ENCODE measurements around the gene ACTR3C. TPM values are rescaled to one million over a fixed set of nuclear protein-coding genes. Genes with fewer than 3 reads are reported as not detected.
"Not testable (repeated sequence)": the region's sequence is repeated elsewhere in the genome, so short reads cannot be mapped to it uniquely, and the experiment has no call there.

ACTR3C gene
- polyA plus RNA-seq, 3 donors, result 2.0 to 8.4 (median 3.5) TPM

DNA sequence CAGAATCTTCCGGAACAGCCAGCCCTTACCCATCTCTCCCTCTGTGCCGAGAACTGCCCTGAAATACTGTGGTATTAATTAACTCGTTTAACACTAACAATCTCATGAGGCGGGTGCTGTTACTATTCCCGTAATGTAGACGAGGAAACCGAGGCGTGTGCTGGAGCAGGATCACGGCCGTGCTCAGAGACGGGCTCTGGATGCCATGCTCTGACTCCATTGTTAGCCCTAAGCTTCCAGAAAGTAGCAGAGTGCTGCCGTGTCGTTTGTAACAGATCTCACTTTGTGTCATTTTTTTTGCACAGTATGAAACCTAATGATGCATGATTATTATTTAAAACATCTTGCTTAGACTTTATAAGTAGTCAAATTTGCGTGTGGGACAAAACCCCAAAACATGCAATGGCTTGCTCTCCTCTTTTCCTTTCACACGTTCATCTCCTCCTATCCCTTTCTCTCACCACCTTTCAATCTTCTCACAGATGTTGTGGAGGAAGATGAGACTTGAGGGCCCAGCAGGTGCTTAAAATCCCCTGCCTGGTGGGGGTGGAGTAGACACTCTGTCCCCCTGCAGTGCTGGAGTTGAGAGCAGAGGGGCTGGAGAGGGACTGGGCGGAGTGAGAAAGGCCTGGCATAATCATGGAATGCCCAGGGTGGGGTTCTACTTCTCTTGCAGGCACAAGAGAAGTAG lies 482 bp upstream of the ACTR3C start:
- no peak overlapping the region for H3K27ac ChIP-seq (ENCODE audit: low read depth, low read length)
- 14 to 23% (median 20%) methylated on average over 16 of the region's 16 CpGs for WGBS, 3 donors

- WGBS, 3 donors, result 38 to 78% (median 77%) methylated on average over 4 of the region's 4 CpGs
- H3K27ac ChIP-seq (ENCODE audit: low read depth, low read length), result no peak overlapping the region
Observed at GRCh38 chr7:150322114-150322832, 1.1 kb downstream of the ACTR3C start.

DNA sequence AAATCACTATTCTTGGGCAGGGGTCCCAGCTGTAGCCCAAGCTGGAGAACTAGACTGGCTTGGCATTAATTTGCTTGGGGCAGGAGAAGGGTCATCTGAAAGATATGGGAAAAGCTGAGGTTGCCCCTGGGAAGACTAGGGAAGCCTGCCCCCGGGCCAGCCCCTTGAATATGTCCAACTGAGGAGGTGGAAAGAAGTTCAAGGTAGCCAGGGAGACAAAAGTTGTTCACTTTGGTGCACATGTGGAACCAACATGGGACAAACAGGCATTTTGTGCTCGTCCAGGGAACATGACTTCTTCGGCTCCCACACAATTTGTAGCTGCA lies 1.6 kb downstream of the ACTR3C start:
- H3K27ac ChIP-seq (ENCODE audit: low read depth, low read length), result no peak overlapping the region
- WGBS, 3 donors, result 76 to 98% (median 96%) methylated on average over 3 of the region's 3 CpGs

GRCh38 chr7:150317748-150318444 lies 5.4 kb downstream of the ACTR3C start:
- WGBS, 3 donors, result 55 to 66% (median 59%) methylated on average over 7 of the region's 7 CpGs
- no peak overlapping the region for H3K27ac ChIP-seq (ENCODE audit: low read depth, low read length)

- H3K27ac ChIP-seq (ENCODE audit: low read depth, low read length), result not testable (repeated sequence)
- 75 to 93% (median 84%) methylated on average over 6 of the region's 6 CpGs for WGBS, 3 donors
Observed at GRCh38 chr7:150316987-150317386, 6.4 kb downstream of the ACTR3C start.

DNA sequence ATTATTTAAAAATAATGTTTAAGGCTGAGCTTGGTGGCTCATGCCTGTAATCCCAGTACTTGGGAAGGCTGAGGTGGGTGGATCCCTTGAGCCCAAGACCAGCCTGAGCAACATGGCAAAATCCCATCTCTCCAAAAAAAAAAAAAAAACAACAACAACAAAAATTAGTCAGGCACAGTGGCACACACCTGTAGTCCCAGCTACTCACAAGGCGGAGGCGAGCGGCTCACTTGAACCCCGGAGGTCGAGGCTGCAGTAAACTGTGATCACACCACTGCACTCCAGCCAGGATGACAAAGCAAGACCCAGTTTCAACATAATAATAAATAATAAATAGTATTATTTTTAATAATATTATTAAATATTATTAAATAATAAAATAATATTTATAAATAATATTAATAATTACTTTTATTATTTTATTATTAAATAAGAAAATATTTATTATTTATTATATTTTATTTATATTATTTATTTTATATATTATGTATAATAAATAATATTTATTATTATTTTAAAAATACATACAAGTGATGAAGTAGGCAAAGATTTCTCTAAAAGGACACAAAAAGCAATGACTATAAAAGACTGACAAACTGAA lies 8.6 kb downstream of the ACTR3C start:
- H3K27ac ChIP-seq (ENCODE audit: low read depth, low read length), result no peak overlapping the region
- WGBS, 3 donors, result 84 to 97% (median 88%) methylated on average over 5 of the region's 5 CpGs

DNA sequence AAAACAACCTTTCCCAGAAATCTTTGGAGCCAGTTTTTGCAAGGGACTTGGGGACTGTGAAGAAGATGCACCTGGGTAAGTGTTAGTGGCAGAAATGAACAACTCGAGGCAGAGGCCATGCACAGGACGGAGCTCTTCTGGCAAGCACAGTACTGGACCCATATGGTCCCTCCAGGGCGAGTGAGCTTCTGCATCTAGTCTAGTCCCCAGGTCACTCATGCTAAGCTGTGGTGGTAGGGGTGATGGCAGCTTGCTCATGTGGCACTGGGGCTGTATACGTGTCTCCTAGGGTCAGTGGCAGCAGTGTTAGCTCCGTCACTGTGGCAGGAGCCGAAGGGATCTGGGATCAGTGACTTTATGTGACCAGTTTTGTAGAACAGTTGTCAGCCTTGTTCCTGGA lies 9.5 kb downstream of the ACTR3C start:
- 89 to 94% (median 93%) methylated on average over 6 of the region's 6 CpGs for WGBS, 3 donors
- H3K27ac ChIP-seq (ENCODE audit: low read depth, low read length), result no peak overlapping the region

DNA sequence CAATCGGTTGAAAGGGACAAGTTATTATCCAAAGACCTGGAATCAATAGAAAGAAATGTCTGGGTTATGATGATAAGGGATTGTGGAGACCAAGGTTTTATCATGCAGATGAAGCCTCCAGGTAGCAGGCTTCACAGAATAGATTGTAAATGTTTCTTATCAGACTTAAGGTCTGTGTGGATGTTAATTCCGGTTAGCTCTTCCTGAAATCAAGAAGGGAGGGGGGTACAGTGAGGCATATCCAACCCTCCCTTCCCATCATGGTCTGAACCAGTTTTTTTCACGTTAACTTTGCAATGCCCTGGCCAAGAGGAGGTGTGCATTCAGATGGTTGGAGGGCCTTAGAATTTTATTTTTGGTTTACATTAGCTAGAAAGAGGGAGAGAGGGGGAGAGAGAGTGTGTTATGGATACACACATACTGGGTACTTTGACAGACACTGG lies 10.0 kb downstream of the ACTR3C start:
- WGBS, 3 donors, result 47 to 87% (median 86%) methylated on average over 3 of the region's 3 CpGs
- H3K27ac ChIP-seq (ENCODE audit: low read depth, low read length), result no peak overlapping the region

GRCh38 chr7:150312649-150313366 lies 10.5 kb downstream of the ACTR3C start:
- H3K27ac ChIP-seq (ENCODE audit: low read depth, low read length), result not testable (repeated sequence)
- WGBS, 3 donors, result 82 to 88% (median 88%) methylated on average over 7 of the region's 7 CpGs

- 77 to 85% (median 83%) methylated on average over 5 of the region's 5 CpGs for WGBS, 3 donors
- no peak overlapping the region for H3K27ac ChIP-seq (ENCODE audit: low read depth, low read length)
Observed at GRCh38 chr7:150311711-150312110, 11.6 kb downstream of the ACTR3C start.

GRCh38 chr7:150311146-150311545 lies 12.2 kb downstream of the ACTR3C start:
- WGBS, 3 donors, result 82 to 96% (median 91%) methylated on average over 4 of the region's 4 CpGs

DNA sequence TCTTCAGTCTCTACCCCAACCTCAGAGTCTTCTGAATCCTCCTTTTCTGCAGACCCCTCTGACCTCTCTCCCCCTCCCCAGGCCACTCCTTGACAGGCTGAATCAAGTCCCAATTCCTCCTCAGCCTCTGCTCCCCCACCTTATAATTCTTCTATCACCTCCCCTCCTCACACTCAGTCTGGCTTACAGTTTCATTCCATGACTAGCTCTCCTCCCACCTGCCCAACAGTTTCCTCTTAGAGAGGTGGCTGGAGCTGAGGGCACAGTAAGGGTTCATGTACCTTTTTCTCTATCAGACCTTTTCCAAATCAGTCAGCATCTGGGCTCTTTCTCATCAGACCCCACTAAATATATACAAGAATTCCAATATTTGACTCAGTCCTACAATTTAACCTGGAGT lies 14.8 kb downstream of the ACTR3C start:
- no peak overlapping the region for H3K27ac ChIP-seq (ENCODE audit: low read depth, low read length)

More at GRCh38 chr7:150311146-150311545, 12.2 kb downstream of the ACTR3C start:
- no peak overlapping the region for H3K27ac ChIP-seq (ENCODE audit: low read depth, low read length)

DNA sequence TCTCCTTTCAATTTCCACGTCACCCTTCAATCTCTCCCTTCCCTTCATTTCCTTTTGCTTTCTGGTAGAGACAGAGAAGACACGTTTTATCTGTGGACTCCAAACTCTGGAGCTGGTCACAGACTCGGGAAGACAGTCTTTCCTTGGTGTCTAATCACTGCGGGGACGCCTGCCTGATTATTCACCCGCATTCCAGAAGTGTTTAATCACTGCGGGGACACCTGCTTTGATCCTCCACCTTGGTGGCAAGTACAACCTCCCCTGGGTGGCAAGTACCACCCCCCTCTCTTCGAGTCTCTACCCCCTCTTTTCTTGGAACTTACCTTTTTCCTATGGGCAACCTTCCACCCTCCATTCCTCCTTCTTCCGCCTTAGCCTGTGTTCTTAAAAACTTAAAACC lies 15.4 kb downstream of the ACTR3C start:
- no peak overlapping the region for H3K27ac ChIP-seq (ENCODE audit: low read depth, low read length)
- WGBS, 3 donors, result 81 to 90% (median 86%) methylated on average over 9 of the region's 9 CpGs

DNA sequence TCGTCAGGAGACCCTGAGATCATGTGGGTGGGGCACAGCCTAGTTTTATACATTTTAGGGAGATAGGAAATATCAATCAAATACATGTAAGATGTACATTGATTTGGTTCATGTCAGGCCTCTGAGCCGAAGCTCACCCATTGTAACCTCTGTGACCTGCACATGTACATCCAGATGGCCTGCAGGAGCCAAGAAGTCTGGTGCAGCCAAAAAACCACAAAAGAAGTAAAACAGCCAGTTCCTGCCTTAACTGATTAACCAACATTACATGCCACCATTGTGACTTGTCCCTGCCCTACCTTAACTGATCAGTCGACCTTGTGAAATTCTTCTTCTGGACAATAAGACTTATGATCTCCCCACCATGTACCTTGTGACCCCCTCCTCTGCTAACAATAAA lies 16.2 kb downstream of the ACTR3C start:
- H3K27ac ChIP-seq (ENCODE audit: low read depth, low read length), result no peak overlapping the region
- 82 to 88% (median 84%) methylated on average over 3 of the region's 3 CpGs for WGBS, 3 donors

DNA sequence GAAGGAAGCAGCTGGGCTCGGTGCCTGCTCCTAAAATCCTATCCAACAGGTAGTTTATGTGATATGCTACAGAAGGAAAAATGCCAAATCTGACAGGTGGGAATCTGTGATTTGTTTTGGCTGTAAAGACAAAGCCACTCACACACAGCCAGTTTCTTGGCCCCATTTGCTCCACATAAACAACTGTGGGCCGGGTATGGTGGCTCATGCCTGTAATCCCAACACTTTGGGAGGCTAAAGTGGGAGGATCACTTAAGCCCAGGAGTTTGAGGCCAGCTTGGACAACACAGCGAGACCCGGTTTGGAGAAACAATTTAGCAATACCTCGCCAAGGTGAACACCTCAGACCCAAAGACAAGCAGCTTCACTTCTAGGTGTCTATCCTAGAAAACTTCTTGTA lies 17.0 kb downstream of the ACTR3C start:
- not testable (repeated sequence) for H3K27ac ChIP-seq (ENCODE audit: low read depth, low read length)
- WGBS, 3 donors, result 66 to 78% (median 77%) methylated on average over 5 of the region's 5 CpGs

GRCh38 chr7:150305903-150306284 lies 17.5 kb downstream of the ACTR3C start:
- WGBS, 3 donors, result 43 to 53% (median 48%) methylated on average over 2 of the region's 2 CpGs
- H3K27ac ChIP-seq (ENCODE audit: low read depth, low read length), result not testable (repeated sequence)

DNA sequence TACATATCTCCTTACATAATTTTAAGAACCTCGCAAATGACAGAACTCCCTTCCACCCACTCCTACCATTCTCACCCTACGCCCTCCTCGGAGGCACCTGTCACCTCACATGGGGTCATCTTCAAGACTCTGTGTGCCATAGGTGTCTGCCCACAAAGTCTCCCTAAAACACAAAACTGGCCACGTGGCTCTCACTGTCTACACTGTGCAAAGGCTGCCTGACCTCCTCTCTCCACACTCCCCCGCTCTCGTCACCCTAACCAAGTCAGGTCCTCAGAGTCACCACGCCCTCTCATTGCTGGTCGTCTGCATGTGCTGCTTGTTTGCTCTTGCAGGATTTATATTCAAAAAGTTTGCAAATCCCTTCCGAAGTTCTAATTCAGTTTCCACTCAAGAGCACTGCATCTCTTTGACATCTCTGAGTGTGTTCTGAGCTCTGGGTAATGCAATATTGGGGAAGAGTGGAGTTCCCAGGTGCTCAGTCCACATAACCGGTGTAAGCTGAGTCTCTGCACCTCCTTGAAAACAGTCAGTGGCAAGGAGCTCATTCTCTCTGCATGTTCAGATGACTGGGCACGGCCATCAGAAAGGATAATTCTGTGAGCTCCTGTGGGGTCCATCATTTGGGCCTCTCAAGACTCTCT lies 18.0 kb downstream of the ACTR3C start:
- H3K27ac ChIP-seq (ENCODE audit: low read depth, low read length), result not testable (repeated sequence)
- WGBS, 3 donors, result 86 to 87% (median 87%) methylated on average over 11 of the region's 11 CpGs
